Ectodermal cell (in vitro differentiated cells): ENCODE data around the gene BRAP.
"Not testable (repeated sequence)": the region's sequence is repeated elsewhere in the genome, so short reads cannot be mapped to it uniquely, and the experiment has no call there.

Experiments used
- H3K27ac ChIP-seq: 2 replicates; pipeline ENCODE4 v1.7.0; 2013; ENCODE audit warnings: mild to moderate bottlenecking, low read depth, low read length; ENCODE audit not compliant: insufficient read depth, poor library complexity, severe bottlenecking
- H3K27me3 ChIP-seq: 2 replicates; pipeline ENCODE4 v1.7.0; 2013; ENCODE audit warnings: mild to moderate bottlenecking, low read length; ENCODE audit not compliant: insufficient read depth, control insufficient read depth, poor library complexity, severe bottlenecking
- H3K36me3 ChIP-seq: one replicate; pipeline ENCODE4 v1.7.0; 2013; ENCODE audit warnings: low read length; ENCODE audit not compliant: control insufficient read depth, insufficient read depth
- H3K4me1 ChIP-seq: one replicate; pipeline ENCODE4 v1.7.0; 2013; ENCODE audit warnings: low read length; ENCODE audit not compliant: control insufficient read depth, insufficient read depth
- H3K4me3 ChIP-seq: 2 replicates; pipeline ENCODE4 v1.7.0; 2013; ENCODE audit warnings: low read depth, low read length, control low read depth; ENCODE audit not compliant: insufficient read depth
- H3K9me3 ChIP-seq: 2 replicates; pipeline ENCODE4 v1.7.0; 2013; ENCODE audit warnings: mild to moderate bottlenecking, low read length, moderate library complexity; ENCODE audit not compliant: control insufficient read depth
- WGBS, 2 experiments: methylation state at CpG; one replicate each; pipeline ENCODE4 v1.1.7; 2013; ENCODE audit warnings: missing lambda C conversion rate in 2 of 2; 5-methylcytosine and 5-hydroxymethylcytosine counted together

BRAP gene

DNA sequence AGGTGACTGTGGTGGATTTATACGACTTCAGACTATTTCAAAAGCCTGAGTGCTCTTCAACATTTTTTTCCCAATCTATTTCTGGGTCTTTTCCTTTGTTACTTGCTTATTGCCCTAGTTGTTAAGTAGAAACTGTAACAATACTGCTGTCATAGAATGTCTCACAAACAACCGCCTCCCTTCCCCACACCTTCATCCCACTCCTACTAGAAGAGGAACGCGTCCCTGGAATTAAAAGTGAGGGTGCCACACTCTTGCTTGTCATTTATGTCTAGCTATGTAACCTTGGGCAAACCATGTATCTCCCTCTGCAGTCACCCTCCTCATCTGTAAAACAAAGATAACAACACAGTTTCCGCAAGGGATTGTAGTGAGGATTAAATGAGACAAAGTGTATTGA, 8.6 kb downstream of the BRAP start:
- H3K27me3 ChIP-seq, result no peaks in the 10 kb centered on the region
- 98% methylated on average over 4 to 5 of the region's 5 CpGs for WGBS, 2 experiments
- H3K4me1 ChIP-seq, result no peaks in the 10 kb centered on the region
- peaks cover 41% of the 10 kb centered on the region for H3K36me3 ChIP-seq
- no peak overlapping the region for H3K27ac ChIP-seq
- H3K4me3 ChIP-seq, result no peak overlapping the region
- no peaks in the 10 kb centered on the region for H3K9me3 ChIP-seq

DNA sequence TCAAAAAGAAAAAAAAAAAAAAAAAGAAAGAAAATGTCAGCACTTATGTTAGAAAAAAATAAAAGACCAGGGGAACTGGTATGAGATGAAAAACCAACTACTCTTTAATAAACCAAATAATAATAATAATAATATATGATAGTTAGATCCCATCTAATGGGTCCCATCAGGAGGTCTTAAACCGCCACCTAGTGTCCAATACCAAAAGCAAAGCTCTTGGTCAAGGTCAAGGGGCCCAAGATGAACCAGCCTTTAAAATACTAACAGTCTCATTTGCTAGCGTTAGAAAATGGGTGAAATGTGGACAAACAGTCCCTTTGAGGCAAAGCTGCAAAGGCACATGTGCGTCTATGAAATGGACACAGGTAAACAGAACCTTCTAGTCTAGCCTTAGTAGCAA, 12.3 kb downstream of the BRAP start:
- Histone ChIP-seq H3K36me3 (peaks cover 24% of the 10 kb centered on the region), H3K27ac (no peak overlapping the region), H3K27me3 (no peaks in the 10 kb centered on the region), H3K4me1 (no peaks in the 10 kb centered on the region), H3K9me3 (no peaks in the 10 kb centered on the region), H3K4me3 (no peak overlapping the region)
- 96 to 97% methylated on average over 3 of the region's 3 CpGs for WGBS, 2 experiments

GRCh38 chr12:111672822-111673381, 12.9 kb downstream of the BRAP start:
- Histone ChIP-seq H3K27ac (no peak overlapping the region), H3K36me3 (peaks cover 24% of the 10 kb centered on the region), H3K4me1 (no peaks in the 10 kb centered on the region), H3K27me3 (no peaks in the 10 kb centered on the region), H3K9me3 (no peaks in the 10 kb centered on the region), H3K4me3 (no peak overlapping the region)
- 95% methylated on average over 10 of the region's 10 CpGs for WGBS, 2 experiments

DNA sequence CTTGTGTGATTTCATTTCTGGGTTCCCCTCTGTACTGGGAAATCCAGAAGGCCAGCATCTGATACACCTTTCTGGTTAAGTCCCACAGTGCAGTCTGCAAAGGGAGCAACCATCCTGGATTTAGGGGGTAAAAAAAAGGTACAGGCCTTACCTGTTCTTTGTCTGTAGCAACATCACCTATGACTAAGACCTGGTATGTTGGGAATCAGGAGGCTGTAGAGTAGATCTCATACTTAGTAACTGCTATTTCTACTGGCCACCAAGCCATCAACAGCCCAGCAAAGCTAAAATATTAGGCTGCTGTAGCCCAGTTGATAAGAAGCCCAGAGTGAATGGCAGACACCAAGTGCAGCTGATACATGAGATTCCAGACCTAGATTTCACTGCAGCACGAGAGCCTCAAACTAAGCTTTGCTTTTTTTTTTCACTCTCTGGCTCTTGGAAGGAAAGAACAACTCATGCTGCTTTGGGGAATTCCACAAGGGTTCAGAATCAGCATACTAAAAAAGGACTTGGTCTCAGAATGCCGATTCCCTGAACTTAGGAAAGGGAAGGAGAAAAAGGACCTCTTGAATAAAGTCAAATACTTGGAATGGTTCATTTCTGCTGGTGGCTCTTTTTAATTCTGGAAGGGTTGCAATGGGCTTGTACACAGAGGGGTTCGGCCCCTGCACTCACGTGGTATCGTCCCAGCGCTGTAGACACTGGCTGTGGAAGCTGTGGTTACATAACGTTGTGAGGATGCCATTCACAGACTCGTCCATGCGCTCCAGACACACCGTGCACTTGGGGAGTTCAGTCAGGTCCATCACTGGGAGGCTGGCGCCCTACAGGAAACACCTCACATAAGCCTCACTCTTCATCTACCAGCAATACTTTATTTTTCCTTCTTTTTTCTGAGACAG, 20.5 kb downstream of the BRAP start:
- Histone ChIP-seq H3K27ac (no peak overlapping the region), H3K4me3 (no peak overlapping the region), H3K9me3 (no peaks in the 10 kb centered on the region), H3K27me3 (no peaks in the 10 kb centered on the region), H3K4me1 (no peaks in the 10 kb centered on the region), H3K36me3 (peaks cover 10% of the 10 kb centered on the region)
- 87 to 90% methylated on average over 11 of the region's 11 CpGs for WGBS, 2 experiments

GRCh38 chr12:111664499-111664898, 21.3 kb downstream of the BRAP start:
- H3K4me3 ChIP-seq, result no peak overlapping the region
- H3K27me3 ChIP-seq, result no peaks in the 10 kb centered on the region
- WGBS, 2 experiments, result 89 to 91% methylated on average over 5 of the region's 5 CpGs
- no peak overlapping the region for H3K27ac ChIP-seq
- peaks cover 12% of the 10 kb centered on the region for H3K36me3 ChIP-seq
- no peaks in the 10 kb centered on the region for H3K9me3 ChIP-seq
- no peaks in the 10 kb centered on the region for H3K4me1 ChIP-seq

DNA sequence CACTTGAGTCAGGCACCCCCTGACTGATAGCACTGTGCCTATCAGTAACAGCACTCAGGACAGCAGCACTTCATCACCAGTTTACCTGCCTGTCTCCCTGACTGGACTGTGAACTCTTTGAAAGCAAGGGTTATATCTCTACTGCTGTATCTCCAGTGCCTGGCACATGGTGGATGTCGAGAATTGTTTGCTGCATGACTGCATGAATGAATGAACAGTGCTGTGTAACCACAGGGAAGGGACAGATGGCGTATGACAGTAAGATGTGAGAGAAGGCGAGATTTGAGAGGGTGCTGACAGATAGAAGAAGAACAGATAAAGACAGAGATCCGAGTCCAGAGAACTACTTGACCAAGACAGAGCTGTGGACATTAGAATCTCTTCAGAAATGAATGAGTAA, 29.7 kb downstream of the BRAP start:
- no peaks in the 10 kb centered on the region for H3K4me1 ChIP-seq
- H3K9me3 ChIP-seq, result no peaks in the 10 kb centered on the region
- H3K4me3 ChIP-seq, result no peak overlapping the region
- no peak overlapping the region for H3K27ac ChIP-seq
- WGBS, 2 experiments, result 94 to 95% methylated on average over 4 of the region's 4 CpGs
- no peaks in the 10 kb centered on the region for H3K27me3 ChIP-seq
- peaks cover 16% of the 10 kb centered on the region for H3K36me3 ChIP-seq

GRCh38 chr12:111655356-111655755, 30.4 kb downstream of the BRAP start:
- 86 to 98% methylated on average over 2 to 3 of the region's 3 CpGs for WGBS, 2 experiments
- Histone ChIP-seq H3K27ac (no peak overlapping the region), H3K9me3 (no peaks in the 10 kb centered on the region), H3K4me3 (no peak overlapping the region), H3K4me1 (no peaks in the 10 kb centered on the region), H3K27me3 (no peaks in the 10 kb centered on the region), H3K36me3 (peaks cover 16% of the 10 kb centered on the region)

DNA sequence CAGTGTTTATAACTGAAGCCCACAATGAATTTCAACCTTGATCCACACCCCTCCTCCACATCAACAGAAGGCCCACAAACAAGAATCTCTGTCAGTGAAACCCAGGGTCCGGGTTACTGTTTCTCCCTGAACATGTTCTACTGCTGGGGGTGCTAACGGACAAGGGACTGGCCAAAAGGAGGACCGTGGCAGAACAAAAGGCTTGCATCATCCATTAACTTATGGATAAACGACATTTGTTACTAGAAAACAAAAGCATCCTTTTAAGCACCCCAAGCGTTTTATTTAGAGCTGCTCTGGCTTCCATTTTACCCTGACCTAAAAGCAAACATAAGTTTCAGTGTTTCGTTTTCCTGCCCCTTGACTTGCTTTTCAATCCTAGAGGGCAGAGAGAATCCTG, 32.2 kb downstream of the BRAP start:
- H3K9me3 ChIP-seq, result no peaks in the 10 kb centered on the region
- 93% methylated on average over 6 of the region's 6 CpGs for WGBS, 2 experiments
- no peak overlapping the region for H3K27ac ChIP-seq
- H3K4me3 ChIP-seq, result no peak overlapping the region
- H3K4me1 ChIP-seq, result no peaks in the 10 kb centered on the region
- peaks cover 21% of the 10 kb centered on the region for H3K36me3 ChIP-seq
- no peaks in the 10 kb centered on the region for H3K27me3 ChIP-seq

GRCh38 chr12:111652530-111652929, 33.2 kb downstream of the BRAP start:
- H3K4me1 ChIP-seq, H3K27ac ChIP-seq, H3K4me3 ChIP-seq, H3K9me3 ChIP-seq, H3K27me3 ChIP-seq: not testable (repeated sequence)
- peaks cover 21% of the 10 kb centered on the region for H3K36me3 ChIP-seq
- WGBS, 2 experiments, result 92 to 93% methylated on average over 9 of the region's 9 CpGs

DNA sequence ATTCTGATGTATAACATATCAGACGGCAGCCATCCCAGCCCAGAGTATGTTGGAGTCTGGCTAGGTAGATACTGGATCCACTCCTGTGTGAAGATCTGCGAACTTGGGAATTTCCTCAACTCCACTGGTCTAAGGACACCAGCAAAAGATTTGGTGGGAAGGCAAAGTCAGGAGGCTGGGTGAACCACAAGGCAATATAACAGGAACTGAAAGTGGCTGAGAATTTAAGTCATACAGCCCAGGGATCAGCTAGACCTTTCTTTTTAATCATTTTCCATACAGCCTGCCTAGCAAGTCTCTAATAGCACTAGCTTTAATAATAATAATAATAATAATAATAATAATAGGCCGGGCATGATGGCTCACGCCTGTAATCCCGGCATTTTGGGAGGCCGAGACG, 34.8 kb downstream of the BRAP start:
- Histone ChIP-seq H3K4me1 (no peaks in the 10 kb centered on the region), H3K36me3 (peaks cover 20% of the 10 kb centered on the region), H3K27me3 (no peaks in the 10 kb centered on the region), H3K4me3 (no peak overlapping the region), H3K9me3 (no peaks in the 10 kb centered on the region), H3K27ac (no peak overlapping the region)
- 96 to 99% methylated on average over 7 of the region's 7 CpGs for WGBS, 2 experiments
